Measurements from ENCODE around the gene PGAP3. TPM values are rescaled to one million over a fixed set of nuclear protein-coding genes. Genes with fewer than 3 reads are reported as not detected.

PGAP3 gene
- total and polyA plus RNA-seq, 7 experiments from 2014 or later, result 13.3 to 39.9 (median 34.4) TPM

GRCh38 chr17:39635614-39636176 is 52.2 kb downstream of the PGAP3 start:
- Mint-ChIP-seq H3K27me3 (peaks cover 0 to 14% (median 5%) of the 10 kb centered on the region in 5 donors), H3K9me3 (no peaks in the 10 kb centered on the region), H3K36me3 (peaks cover 0 to 3% (median 0%) of the 10 kb centered on the region in 5 donors), H3K4me3 (peak overlapping the region in 9 of 10 donors; percentile 49 to 98 (median 95)), H3K4me1 (peaks cover 42 to 65% (median 51%) of the 10 kb centered on the region in 7 donors), H3K27ac (peak overlapping the region in 7 of 9 donors; percentile 76 to 96 (median 91))
- Histone ChIP-seq H3K27me3 (ENCODE audit: control insufficient read depth in 2 of 2, insufficient read depth in 2 of 2, low read length in 2 of 2) (no peaks in the 10 kb centered on the region), H3K9me3 (ENCODE audit: control insufficient read depth in 2 of 3, low read length in 3 of 3) (no peaks in the 10 kb centered on the region), H3K36me3 (ENCODE audit: control insufficient read depth in 2 of 3, insufficient read depth in 3 of 3, low read length in 3 of 3) (peaks cover 0 to 6% (median 0%) of the 10 kb centered on the region in 3 experiments), H3K4me1 (ENCODE audit: control insufficient read depth in 2 of 2, insufficient read depth in 2 of 2, low read length in 2 of 2) (peaks cover 34 to 38% of the 10 kb centered on the region in 2 donors), H3K27ac (ENCODE audit: low read depth, low read length) (peak overlapping the region; percentile 92), H3K4me3 (ENCODE audit: low read length) (no peak overlapping the region)
- no peak for DNase-seq
- POLR2A ChIA-PET, result interaction anchor here (1.2 to 1.6 kb wide), 4 partner anchors 12 to 53 kb away, joined by 3 to 8 read pairs (median 4); partner anchors contain the start of genes PGAP3 and PNMT
- no peak for ATAC-seq
- CTCF ChIA-PET, result interaction anchor here (1.0 to 10.7 kb wide), 5 partner anchors 13 to 35 kb away, joined by 4 to 104 read pairs (median 7); partner anchors contain the start of gene PPP1R1B
- intact Hi-C loops (cut with micrococcal nuclease), result loop anchor here (2.0 to 5.0 kb wide), 7 partner anchors 52 to 347 kb away; partner anchors contain the start of genes LRRC3C (in 2 of the 2), MIEN1 (in 2 of the 2), ORMDL3 (in 2 of the 2) and CDK12 (in 1 of the 2)

GRCh38 chr17:39634384-39634871 is 53.4 kb downstream of the PGAP3 start:
- Mint-ChIP-seq H3K27ac (peak overlapping the region in 4 of 9 donors; percentile 12 to 51 (median 32)), H3K4me1 (peaks cover 34 to 53% (median 39%) of the 10 kb centered on the region in 7 donors), H3K27me3 (peaks cover 0 to 19% (median 5%) of the 10 kb centered on the region in 5 donors), H3K4me3 (peak overlapping the region in 2 of 10 donors; percentile 3 to 12), H3K36me3 (peaks cover 0 to 3% (median 0%) of the 10 kb centered on the region in 5 donors), H3K9me3 (no peaks in the 10 kb centered on the region)
- Histone ChIP-seq H3K27me3 (ENCODE audit: control insufficient read depth in 2 of 2, insufficient read depth in 2 of 2, low read length in 2 of 2) (no peaks in the 10 kb centered on the region), H3K27ac (ENCODE audit: low read depth, low read length) (no peak overlapping the region), H3K4me3 (ENCODE audit: low read length) (no peak overlapping the region), H3K9me3 (ENCODE audit: control insufficient read depth in 2 of 3, low read length in 3 of 3) (no peaks in the 10 kb centered on the region), H3K4me1 (ENCODE audit: control insufficient read depth in 2 of 2, insufficient read depth in 2 of 2, low read length in 2 of 2) (peaks cover 26 to 33% of the 10 kb centered on the region in 2 donors), H3K36me3 (ENCODE audit: control insufficient read depth in 2 of 3, insufficient read depth in 3 of 3, low read length in 3 of 3) (peaks cover 0 to 6% (median 0%) of the 10 kb centered on the region in 3 experiments)
- DNase-seq (peak in 6 of 9 donors; percentile 26 to 53 (median 42)), ATAC-seq (peak; percentile 26)
- ChIA-PET CTCF (interaction anchor here (0.6 to 10.7 kb wide), 13 partner anchors 9 to 1189 kb away, joined by 3 to 104 read pairs (median 4); partner anchors contain the start of gene PPP1R1B), POLR2A (interaction anchor here (1.0 to 2.9 kb wide), 6 partner anchors 10 to 122 kb away, joined by 3 to 8 read pairs (median 4); partner anchors contain the start of genes PGAP3 and PNMT)
- intact Hi-C loops (cut with micrococcal nuclease), result loop anchor here in 1 of 2 donors (1.0 kb wide), 2 partner anchors 12 to 34 kb away; partner anchors contain the start of gene PNMT

DNA sequence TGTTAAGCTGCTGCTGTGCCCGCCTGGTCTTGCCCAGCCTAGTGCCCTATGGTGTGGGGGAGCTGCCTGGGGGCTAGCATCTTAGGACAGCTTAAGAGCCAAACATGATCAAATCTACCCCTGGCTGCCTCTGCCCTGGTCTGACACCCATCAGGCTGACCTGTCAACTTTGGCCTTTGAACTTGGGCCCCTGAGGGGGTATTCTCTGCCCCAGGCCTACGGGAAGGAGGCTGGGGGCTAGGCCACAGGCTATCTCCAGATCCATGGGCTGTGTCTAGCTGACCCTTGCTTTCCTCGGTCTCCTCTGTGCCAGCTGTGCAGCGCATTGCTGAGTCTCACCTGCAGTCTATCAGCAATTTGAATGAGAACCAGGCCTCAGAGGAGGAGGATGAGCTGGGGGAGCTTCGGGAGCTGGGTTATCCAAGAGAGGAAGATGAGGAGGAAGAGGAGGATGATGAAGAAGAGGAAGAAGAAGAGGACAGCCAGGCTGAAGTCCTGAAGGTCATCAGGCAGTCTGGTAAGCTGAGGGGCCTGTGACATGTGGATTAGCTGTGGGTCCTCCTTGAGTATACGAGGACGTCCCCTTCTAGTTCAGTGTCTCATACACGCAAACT is 54.2 kb downstream of the PGAP3 start:
- no peak overlapping the region for H3K27ac ChIP-seq (ENCODE audit: low read depth, low read length)
- Mint-ChIP-seq H3K9me3 (no peaks in the 10 kb centered on the region), H3K4me3 (no peak overlapping the region), H3K4me1 (peaks cover 28 to 45% (median 33%) of the 10 kb centered on the region in 7 donors), H3K36me3 (peaks cover 0 to 2% (median 0%) of the 10 kb centered on the region in 5 donors), H3K27me3 (peaks cover 0 to 26% (median 6%) of the 10 kb centered on the region in 5 donors), H3K27ac (peak overlapping the region in 1 of 9 donors; percentile 63)
- peaks cover 19 to 26% of the 10 kb centered on the region in 2 donors for H3K4me1 ChIP-seq (ENCODE audit: control insufficient read depth in 2 of 2, insufficient read depth in 2 of 2, low read length in 2 of 2)
- no peak overlapping the region for H3K4me3 ChIP-seq (ENCODE audit: low read length)
- ATAC-seq (no peak), DNase-seq (no peak)
- H3K36me3 ChIP-seq (ENCODE audit: control insufficient read depth in 2 of 3, insufficient read depth in 3 of 3, low read length in 3 of 3), result peaks cover 0 to 6% (median 0%) of the 10 kb centered on the region in 3 experiments
- intact Hi-C loops (cut with micrococcal nuclease), result loop anchor here in 1 of 2 donors (1.0 kb wide), 2 partner anchors 11 to 35 kb away; partner anchors contain the start of gene PNMT
- POLR2A ChIA-PET, result interaction anchor here (1.0 to 2.9 kb wide), 3 partner anchors 9 to 96 kb away, joined by 3 to 6 read pairs (median 4); partner anchors contain the start of gene MIEN1
- CTCF ChIA-PET, result interaction anchor here (0.6 to 10.7 kb wide), 9 partner anchors 11 to 321 kb away, joined by 3 to 104 read pairs (median 4); partner anchors contain the start of gene PPP1R1B
- no peaks in the 10 kb centered on the region for H3K27me3 ChIP-seq (ENCODE audit: control insufficient read depth in 2 of 2, insufficient read depth in 2 of 2, low read length in 2 of 2)
- H3K9me3 ChIP-seq (ENCODE audit: control insufficient read depth in 2 of 3, low read length in 3 of 3), result no peaks in the 10 kb centered on the region

GRCh38 chr17:39632153-39632941 is 55.5 kb downstream of the PGAP3 start:
- Mint-ChIP-seq H3K4me1 (peaks cover 16 to 32% (median 21%) of the 10 kb centered on the region in 7 donors), H3K27me3 (peaks cover 5 to 39% (median 13%) of the 10 kb centered on the region in 5 donors), H3K36me3 (no peaks in the 10 kb centered on the region), H3K9me3 (no peaks in the 10 kb centered on the region), H3K27ac (no peak overlapping the region), H3K4me3 (no peak overlapping the region)
- DNase-seq, result no peak
- ChIA-PET CTCF (interaction anchor here (0.8 to 10.7 kb wide), 5 partner anchors 10 to 39 kb away, joined by 3 to 104 read pairs (median 5); partner anchors contain the start of gene PPP1R1B), POLR2A (interaction anchor here (2.9 kb wide), 1 partner anchor 8 kb away, joined by 6 read pairs; no protein-coding TSS in a partner anchor)
- H3K36me3 ChIP-seq (ENCODE audit: control insufficient read depth in 2 of 3, insufficient read depth in 3 of 3, low read length in 3 of 3), result peaks cover 0 to 5% (median 0%) of the 10 kb centered on the region in 3 experiments
- H3K4me1 ChIP-seq (ENCODE audit: control insufficient read depth in 2 of 2, insufficient read depth in 2 of 2, low read length in 2 of 2), result peaks cover 11 to 15% of the 10 kb centered on the region in 2 donors
- no peak overlapping the region for H3K4me3 ChIP-seq (ENCODE audit: low read length)
- intact Hi-C loops (cut with micrococcal nuclease), result no loop called here
- no peak for ATAC-seq
- H3K27ac ChIP-seq (ENCODE audit: low read depth, low read length), result no peak overlapping the region
- no peaks in the 10 kb centered on the region for H3K9me3 ChIP-seq (ENCODE audit: control insufficient read depth in 2 of 3, low read length in 3 of 3)
- no peaks in the 10 kb centered on the region for H3K27me3 ChIP-seq (ENCODE audit: control insufficient read depth in 2 of 2, insufficient read depth in 2 of 2, low read length in 2 of 2)

GRCh38 chr17:39631403-39631802 is 56.5 kb downstream of the PGAP3 start:
- Mint-ChIP-seq H3K27me3 (peaks cover 5 to 44% (median 16%) of the 10 kb centered on the region in 5 donors), H3K9me3 (no peaks in the 10 kb centered on the region), H3K4me3 (no peak overlapping the region), H3K27ac (peak overlapping the region in 1 of 9 donors; percentile 21), H3K4me1 (peaks cover 12 to 32% (median 21%) of the 10 kb centered on the region in 7 donors), H3K36me3 (no peaks in the 10 kb centered on the region)
- no peaks in the 10 kb centered on the region for H3K9me3 ChIP-seq (ENCODE audit: control insufficient read depth in 2 of 3, low read length in 3 of 3)
- POLR2A ChIA-PET, result interaction anchor here (1.4 kb wide), 1 partner anchor 10 kb away, joined by 7 read pairs; no protein-coding TSS in a partner anchor
- no peak overlapping the region for H3K4me3 ChIP-seq (ENCODE audit: low read length)
- intact Hi-C loops (cut with micrococcal nuclease), result no loop called here
- ATAC-seq (no peak), DNase-seq (no peak)
- CTCF ChIA-PET, result interaction anchor here (0.6 to 10.7 kb wide), 6 partner anchors 9 to 99 kb away, joined by 3 to 104 read pairs (median 4); partner anchors contain the start of genes MIEN1 and PPP1R1B
- no peak overlapping the region for H3K27ac ChIP-seq (ENCODE audit: low read depth, low read length)
- H3K27me3 ChIP-seq (ENCODE audit: control insufficient read depth in 2 of 2, insufficient read depth in 2 of 2, low read length in 2 of 2), result peaks cover 1 to 2% of the 10 kb centered on the region in 2 donors
- no peaks in the 10 kb centered on the region for H3K36me3 ChIP-seq (ENCODE audit: control insufficient read depth in 2 of 3, insufficient read depth in 3 of 3, low read length in 3 of 3)
- H3K4me1 ChIP-seq (ENCODE audit: control insufficient read depth in 2 of 2, insufficient read depth in 2 of 2, low read length in 2 of 2), result peaks cover 11 to 12% of the 10 kb centered on the region in 2 donors
